Globus pallidus (tissue), 1 donor: Measurements from ENCODE around the gene RXFP4.
"Not testable (repeated sequence)": the region's sequence is repeated elsewhere in the genome, so short reads cannot be mapped to it uniquely, and the experiment has no call there.

Experiments
- DNase-seq: peaks from one replicate; pipeline ENCODE4 v3.0.0-alpha.2; 2015; ENCODE audit warnings: low spot score

Gene RXFP4

GRCh38 chr1:155940993-155941844 lies at the start of gene RXFP4:
RXFP4 (plus strand) TSS chr1:155941638; CDS start chr1:155941710, 72 bp downstream.
- DNase-seq, result no peak

- no peak for DNase-seq
These were observed 48.6 kb upstream of the RXFP4 start for GRCh38 chr1:155892796-155893195.

DNA sequence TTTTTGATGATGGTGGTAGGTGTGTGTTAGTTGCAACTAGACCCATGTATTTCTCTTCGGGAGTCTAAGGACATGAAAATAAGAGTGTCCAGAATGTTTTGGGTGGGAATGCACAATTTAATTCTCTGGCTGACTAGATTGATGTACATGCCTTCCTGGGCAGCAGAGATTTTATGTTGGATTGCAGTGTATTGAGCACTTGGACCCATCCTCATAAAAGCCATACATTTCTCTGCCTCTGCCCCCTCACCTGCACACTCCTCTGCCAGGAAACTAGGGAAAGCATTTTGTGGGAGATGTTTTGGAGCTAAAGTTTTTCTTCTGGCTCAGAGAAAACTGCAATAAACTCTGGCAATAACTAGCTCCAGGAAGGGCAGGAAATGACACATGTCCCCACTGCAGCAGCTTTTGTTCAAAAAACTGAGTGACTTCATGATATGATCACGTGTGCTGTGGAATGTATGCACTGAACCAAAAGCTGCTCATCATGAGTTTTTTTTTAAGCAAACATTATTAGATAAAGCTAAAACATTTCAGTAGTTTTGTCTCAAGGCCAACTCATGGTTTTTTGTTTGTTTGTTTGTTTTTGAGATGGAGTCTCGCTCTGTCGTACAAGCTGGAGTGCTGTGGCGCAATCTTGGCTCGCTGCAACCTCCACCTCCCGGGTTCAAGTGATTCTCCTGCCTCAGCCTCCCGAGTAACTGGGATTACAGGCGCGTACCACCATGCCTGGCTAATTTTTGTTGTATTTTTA lies 47.9 kb upstream of the RXFP4 start:
- DNase-seq, result no peak

- not testable (repeated sequence) for DNase-seq
These were observed 45.8 kb upstream of the RXFP4 start for GRCh38 chr1:155895617-155896016.

- not testable (repeated sequence) for DNase-seq
These were observed 45.0 kb upstream of the RXFP4 start for GRCh38 chr1:155896476-155896875.

GRCh38 chr1:155897746-155898145 lies 43.7 kb upstream of the RXFP4 start:
- DNase-seq, result no peak

DNA sequence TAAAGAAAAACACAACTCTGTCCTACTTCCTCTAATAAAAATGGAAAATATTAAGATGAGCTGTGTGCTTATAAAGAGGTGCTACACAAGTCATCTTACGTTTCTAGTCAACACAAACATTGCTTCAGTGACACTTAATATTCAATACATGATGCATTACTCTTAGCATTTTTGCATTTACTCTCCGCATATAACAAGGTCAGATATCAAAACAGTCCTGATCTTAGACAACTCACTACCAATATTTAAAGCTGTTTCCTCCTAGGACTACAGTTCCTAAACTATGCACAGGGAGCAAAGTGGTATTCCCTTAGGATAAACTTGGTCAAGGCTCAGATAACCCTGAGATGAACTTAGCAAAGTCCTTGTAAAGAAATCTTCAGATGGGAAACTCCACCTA lies 42.5 kb upstream of the RXFP4 start:
- DNase-seq, result no peak

DNA sequence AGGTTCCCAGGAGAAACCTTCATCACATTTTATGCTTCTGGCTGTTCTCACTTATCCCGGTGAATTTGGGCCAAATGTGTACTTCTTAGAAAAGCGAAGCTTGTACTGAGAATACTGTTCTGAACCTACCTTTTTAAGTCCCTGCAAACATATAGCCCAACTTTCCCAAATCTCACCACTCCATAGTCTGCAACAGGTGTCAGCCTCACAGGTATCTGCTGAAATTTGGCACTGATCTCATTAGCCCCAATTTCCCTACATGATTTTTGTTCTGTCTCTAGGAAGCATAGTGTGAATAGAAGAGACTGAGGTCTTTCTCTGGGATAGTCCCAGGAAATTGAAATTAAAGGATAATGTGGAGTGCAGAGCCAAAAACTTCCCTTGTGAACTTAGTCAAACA lies 41.8 kb upstream of the RXFP4 start:
- DNase-seq, result no peak

DNA sequence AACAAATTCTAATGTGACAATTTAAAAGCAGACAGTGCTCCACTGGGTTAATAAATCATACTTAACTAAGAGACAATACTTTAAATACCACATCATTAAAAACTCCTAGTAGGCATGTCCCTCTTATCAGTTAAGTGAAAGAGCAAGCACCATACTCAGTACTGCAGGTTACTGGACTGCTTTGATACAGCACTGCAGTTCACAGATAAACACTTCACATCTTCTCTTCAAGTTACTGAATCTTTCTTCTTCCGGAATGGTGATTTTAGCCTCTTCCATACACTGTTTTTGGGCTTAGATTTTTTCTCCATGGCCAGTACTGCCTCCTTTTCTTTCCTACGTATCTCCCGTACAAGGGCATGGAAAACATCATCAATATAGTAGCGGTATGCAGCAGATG lies 41.3 kb upstream of the RXFP4 start:
- no peak for DNase-seq

DNA sequence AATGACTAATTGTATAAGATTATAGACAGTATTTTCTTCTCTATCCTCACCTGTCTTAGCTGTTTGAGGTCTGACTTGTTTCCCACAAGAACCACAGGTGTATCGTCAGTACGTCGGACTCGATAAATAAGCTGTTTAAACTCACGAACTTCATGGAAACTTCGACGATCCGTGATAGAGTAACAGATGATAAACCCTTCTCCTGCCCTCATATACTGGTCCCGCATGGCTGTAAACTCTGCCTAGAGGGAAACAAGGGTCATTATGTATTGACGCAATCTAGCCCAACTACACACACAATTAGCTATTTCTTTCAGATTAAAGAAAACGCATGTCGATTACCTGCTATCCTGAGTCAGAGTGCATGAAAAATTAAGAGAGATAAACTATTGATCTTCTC lies 37.2 kb upstream of the RXFP4 start:
- DNase-seq, result no peak

GRCh38 chr1:155909894-155910293 lies 31.5 kb upstream of the RXFP4 start:
- DNase-seq, result peak; percentile 45

DNA sequence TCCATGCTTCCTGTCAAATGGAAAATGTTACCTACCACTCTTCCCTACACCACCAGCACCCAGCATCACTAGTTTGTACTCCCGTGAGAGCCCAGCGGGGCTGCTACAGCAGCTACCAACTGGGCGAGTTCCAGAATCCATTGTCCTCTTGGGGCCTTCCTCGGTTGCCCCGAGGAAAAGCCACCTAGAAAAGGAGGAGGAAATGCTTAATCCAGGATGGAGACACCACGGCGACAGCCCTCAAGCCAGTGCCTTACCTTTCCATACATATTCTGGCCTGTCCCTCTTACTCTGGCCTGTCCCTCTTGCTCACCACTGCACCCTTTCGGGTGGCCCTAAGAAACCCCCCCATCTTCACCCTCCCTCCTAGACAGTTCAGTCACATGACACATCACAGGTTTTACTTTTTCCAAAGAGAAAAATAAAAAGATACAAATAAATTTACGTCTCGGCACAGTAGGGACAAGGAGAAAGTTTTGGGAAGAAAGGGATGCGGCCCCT lies 30.8 kb upstream of the RXFP4 start:
- DNase-seq, result peak; percentile 50

DNA sequence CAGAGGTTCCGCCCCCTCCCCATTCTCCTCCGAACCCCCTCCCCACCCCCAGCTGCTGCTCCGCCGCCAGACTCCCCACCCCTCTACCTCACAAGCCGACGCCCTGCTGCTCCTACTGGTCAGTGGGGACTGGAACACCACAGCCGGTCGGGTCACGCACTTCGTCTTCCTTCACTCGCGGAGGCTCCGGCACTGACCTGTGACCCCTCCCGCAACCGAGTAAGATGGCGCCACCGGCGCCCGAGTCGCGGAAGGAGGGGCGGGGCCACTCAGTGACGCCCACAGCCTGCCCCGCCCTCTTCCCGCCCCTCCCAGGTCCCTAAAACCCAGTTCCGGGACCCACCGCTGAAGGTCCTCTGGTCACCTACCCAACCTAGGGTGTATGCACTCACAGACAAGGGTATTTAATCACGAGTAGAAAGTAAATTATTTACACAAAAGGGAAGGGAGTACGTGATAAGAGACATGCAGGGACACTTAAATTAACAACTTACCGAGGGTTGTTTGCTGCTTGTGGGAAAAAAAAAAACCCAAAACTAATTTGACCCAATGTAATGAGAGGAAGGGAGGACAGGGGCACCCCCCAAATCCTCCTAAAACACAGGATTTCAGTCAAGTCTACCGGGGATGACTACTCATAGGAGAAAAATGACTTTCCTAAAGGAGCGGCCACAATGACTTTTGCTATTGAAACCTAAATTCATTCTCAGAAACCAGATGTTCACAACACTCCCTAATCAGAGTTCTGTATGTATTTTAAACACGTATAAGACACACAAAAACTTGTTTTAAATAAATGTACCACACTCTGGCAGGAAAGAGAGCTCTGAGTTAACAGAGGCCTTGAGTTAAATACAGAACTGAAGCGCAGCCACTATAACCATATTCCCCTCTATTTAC lies 30.0 kb upstream of the RXFP4 start, which contains the start of gene RIT1:
Gene RIT1 (minus strand): TSS at position 194 of the 900 bp plus-strand sequence. CDS start 588 bp downstream, outside the sequence.
- peak; percentile 81 for DNase-seq

DNA sequence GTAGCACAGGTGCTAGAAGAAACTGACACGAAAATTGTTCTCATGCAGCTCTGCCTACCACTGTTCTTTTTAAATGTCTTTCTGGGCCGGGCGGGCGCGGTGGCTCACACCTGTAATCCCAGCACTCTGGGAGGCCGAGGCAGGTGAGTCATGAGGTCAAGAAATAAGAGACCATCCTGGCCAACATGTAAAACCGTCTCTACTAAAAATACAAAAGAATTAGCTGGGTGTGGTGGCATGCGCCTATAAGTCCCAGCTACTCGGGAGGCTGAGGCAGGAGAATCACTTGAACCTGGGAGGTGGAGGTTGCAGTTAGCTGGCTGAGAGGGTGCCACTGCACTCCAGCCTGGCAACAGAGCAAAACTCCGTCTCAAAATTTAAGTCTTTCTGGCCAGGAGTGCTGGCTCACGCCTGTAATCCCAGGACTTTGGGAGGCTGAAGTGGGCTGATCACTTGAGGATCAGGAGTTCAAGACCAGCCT lies 29.3 kb upstream of the RXFP4 start:
- DNase-seq, result no peak

DNA sequence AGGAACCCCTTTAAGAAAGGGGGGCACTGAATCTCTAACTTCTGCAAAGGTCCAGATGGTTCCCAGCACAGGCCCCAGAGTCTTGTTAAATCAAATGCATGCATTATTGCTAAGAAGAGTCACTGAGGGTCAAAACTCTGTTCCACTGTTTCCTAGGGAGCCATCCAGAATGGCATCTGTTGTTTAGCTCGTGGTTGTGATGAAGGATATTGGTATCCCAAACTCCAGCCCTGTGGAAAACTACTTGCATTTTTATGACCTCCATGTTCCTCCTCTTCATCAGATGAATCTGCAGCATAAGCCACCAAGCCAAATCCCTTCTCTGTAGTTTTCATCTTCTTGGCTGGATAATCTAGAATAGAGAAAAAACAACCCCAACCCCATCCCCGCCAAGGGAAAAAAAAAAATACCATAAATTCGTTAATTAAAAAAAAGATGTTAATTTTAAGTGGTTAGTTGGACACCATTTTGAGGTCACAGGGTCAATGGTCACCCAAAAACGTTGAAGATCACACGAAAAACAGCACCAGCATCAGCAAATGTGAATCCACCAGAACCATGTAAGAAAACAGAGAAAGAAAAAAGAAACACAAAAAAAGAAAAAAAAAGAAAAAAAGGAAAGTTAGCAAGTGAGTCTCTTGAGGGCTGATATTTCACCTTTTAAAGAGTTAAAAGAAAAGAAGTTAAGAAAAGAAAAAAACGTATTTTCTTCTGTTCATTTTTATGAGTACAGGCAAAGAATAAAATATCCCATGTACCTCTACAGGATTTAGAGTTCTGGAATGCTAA lies 27.3 kb upstream of the RXFP4 start:
- DNase-seq, result no peak

GRCh38 chr1:155918660-155919059 lies 22.8 kb upstream of the RXFP4 start:
- DNase-seq, result no peak

DNA sequence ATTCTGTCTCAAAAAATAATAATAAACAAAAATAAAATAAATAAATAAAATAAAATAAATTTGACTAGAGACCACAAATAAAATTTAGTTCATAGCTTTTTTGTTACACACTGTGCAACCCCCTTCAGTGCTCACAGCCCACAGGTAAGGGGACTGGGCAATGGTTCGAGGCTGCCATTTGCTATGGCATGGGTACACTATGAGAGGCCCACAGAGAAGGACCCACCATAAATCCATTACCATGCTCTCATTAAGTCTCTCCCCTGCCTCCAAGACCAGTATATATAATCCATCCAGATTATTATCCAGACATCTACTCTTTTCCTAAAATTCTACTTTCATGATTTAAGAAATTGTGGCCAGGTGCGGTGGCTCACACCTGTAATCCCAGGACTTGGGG lies 21.6 kb upstream of the RXFP4 start:
- no peak for DNase-seq

GRCh38 chr1:155920717-155921116 lies 20.7 kb upstream of the RXFP4 start:
- DNase-seq, result no peak

DNA sequence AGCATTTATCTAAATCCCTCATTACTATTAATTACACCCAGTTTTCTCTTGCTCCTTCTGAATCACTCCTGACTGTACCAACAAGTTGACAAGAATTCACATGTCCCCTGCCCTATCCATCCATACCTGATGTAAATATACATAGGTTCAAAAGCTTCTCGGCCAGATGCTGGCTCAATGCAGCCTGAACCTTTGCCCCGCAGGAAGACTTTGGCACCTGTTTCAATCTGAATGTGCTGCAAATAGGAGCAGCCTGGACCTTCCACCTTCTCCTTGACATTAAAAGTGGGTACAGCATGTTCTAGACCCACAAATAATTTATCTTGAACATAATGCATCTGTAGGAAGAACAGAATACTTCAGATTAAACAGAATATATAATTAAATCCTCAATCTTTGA lies 15.9 kb upstream of the RXFP4 start:
- no peak for DNase-seq

DNA sequence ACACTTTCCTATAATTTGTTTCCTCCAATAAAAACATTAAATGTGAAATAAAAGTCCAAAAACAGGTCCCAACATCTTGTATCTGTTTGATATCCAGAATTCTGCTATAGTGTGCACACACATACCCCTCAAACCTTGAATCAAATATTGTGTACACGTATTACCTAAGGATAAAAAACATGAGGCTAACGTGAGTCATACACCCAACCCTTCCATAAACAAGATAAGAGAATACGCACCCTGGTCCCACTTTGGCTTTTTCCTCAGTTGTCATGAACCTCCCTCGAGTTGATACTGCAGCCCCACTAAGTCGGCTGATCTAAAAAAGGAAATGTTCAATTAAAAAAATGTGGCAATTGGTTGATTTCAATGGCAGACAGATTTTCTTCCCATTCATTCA lies 12.4 kb upstream of the RXFP4 start:
- DNase-seq, result no peak

GRCh38 chr1:155930725-155931124 lies 10.7 kb upstream of the RXFP4 start:
- DNase-seq, result not testable (repeated sequence)
